Karpas-422 (cell line): ENCODE measurements around the gene GNA12. TPM values are rescaled to one million over a fixed set of nuclear protein-coding genes. Genes with fewer than 3 reads are reported as not detected.

Experiments used
- DNase-seq: peaks from one replicate; pipeline ENCODE4 v3.0.0-alpha.2; 2015
- H2AFZ ChIP-seq: fragments of 200-600 bp; sonication (generic); 2 replicates; pipeline ENCODE4 v1.6.1; 2014; ENCODE audit warnings: antibody characterized with exemption, low read length, mixed read lengths
- H3K27ac ChIP-seq: fragments of 200-600 bp; sonication (generic); 2 replicates; pipeline ENCODE4 v1.5.1; 2014; ENCODE audit warnings: mild to moderate bottlenecking, low read length, moderate library complexity
- H3K27me3 ChIP-seq: fragments of 200-600 bp; sonication (generic); 2 replicates; pipeline ENCODE4 v1.6.1; 2014; ENCODE audit warnings: low read length, mixed read lengths
- H3K36me3 ChIP-seq: fragments of 200-600 bp; sonication (generic); 2 replicates; pipeline ENCODE4 v1.6.1; 2014; ENCODE audit warnings: low read length, mixed read lengths; ENCODE audit not compliant: insufficient read depth
- H3K4me1 ChIP-seq: fragments of 200-600 bp; sonication (generic); 2 replicates; pipeline ENCODE4 v1.6.1; 2014; ENCODE audit warnings: mild to moderate bottlenecking, low read length, mixed read lengths
- H3K4me2 ChIP-seq: fragments of 200-600 bp; sonication (generic); 2 replicates; pipeline ENCODE4 v1.6.1; 2014; ENCODE audit warnings: low read length, low read depth, mild to moderate bottlenecking; ENCODE audit not compliant: poor library complexity, severe bottlenecking
- H3K4me3 ChIP-seq: fragments of 200-600 bp; sonication (generic); 2 replicates; pipeline ENCODE4 v1.5.1; 2014; ENCODE audit warnings: mild to moderate bottlenecking, antibody characterized with exemption, low read length, mixed read lengths
- H3K79me2 ChIP-seq: fragments of 200-600 bp; sonication (generic); 2 replicates; pipeline ENCODE4 v1.6.1; 2014; ENCODE audit warnings: mild to moderate bottlenecking, low read length, mixed read lengths
- H3K9ac ChIP-seq: fragments of 200-600 bp; sonication (generic); 2 replicates; pipeline ENCODE4 v1.6.0; 2014; ENCODE audit warnings: low read length
- H3K9me2 ChIP-seq: fragments of 200-600 bp; sonication (generic), shearing (Covaris generic); replicated peaks from 2 replicates; pipeline ENCODE4 v1.6.0; 2014; ENCODE audit warnings: mild to moderate bottlenecking, low read length, moderate library complexity; ENCODE audit not compliant: insufficient read depth
- H3K9me3 ChIP-seq: fragments of 300-700, 200-600 bp; sonication (generic); 2 replicates; pipeline ENCODE4 v1.6.1; 2014; ENCODE audit warnings: low read length, mixed read lengths
- H4K20me1 ChIP-seq: fragments of 200-600 bp; sonication (generic); 2 replicates; pipeline ENCODE4 v1.6.1; 2014; ENCODE audit warnings: mild to moderate bottlenecking, antibody characterized with exemption, low read length, low read depth; ENCODE audit not compliant: insufficient read depth
- total RNA-seq: library from RNA; depleted of rRNA; stranded (reverse); fragments of >200 nt; shearing (Covaris generic); gene quantifications from 2 replicates; pipeline ENCODE4 v1.2.3, GENCODE V29; 2014; ENCODE audit warnings: low replicate concordance

The GNA12 gene
- total RNA-seq, 1 experiment from 2014 or later = 3.1 TPM

DNA sequence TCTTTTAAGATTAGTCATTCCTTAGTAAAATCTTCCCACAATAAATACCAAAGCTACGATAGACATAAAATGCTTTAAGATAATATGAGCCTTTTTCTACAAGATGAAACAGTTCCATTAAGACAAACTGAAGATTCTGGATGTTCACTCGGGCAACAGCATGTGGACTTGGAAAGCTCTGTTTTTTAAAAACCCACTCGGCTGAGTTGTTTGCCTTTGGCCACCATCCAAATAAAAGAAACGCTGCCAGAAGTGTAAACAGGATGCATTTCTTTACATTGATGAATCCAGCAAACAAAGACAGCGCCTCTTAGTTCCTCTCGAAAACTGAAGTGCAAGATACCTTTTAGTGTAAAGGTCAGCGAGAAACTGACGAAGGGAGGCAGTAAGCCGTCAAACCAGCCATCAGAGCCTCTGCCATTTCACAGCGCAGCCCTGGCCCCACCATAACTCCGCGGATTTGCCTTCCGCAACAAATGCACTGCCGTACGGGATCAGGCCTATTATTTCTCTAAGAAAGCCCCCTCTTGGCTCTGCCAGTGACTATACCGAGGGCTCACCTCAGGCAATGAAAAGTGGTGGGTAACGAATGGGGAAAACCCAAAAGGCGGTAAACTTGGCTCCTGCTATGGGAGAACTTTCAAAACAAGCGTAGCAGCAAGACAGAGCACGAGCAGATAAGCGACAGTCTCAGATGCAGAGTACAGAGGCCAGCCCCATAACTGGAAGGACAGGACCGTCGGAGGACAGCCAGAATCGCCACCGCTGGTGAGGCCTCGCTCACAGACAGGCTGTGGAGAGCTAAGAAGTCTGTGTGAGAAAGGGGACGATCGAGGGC lies 41.4 kb downstream of the GNA12 start:
- Histone ChIP-seq H3K36me3 (no peaks in the 10 kb centered on the region), H2AFZ (no peak overlapping the region), H3K4me3 (no peak overlapping the region), H3K27ac (no peak overlapping the region), H3K9ac (no peak overlapping the region), H3K4me2 (no peak overlapping the region), H3K9me3 (no peaks in the 10 kb centered on the region), H3K4me1 (no peaks in the 10 kb centered on the region), H3K79me2 (no peaks in the 10 kb centered on the region), H4K20me1 (peaks cover 14% of the 10 kb centered on the region; the same call in 1 of the 2 replicates), H3K27me3 (no peaks in the 10 kb centered on the region), H3K9me2 (no peaks in the 10 kb centered on the region)
- DNase-seq = no peak

- H3K79me2 ChIP-seq = no peaks in the 10 kb centered on the region
- DNase-seq = no peak
- H2AFZ ChIP-seq = no peak overlapping the region
- H3K4me3 ChIP-seq = no peak overlapping the region
- H4K20me1 ChIP-seq = peaks cover 18% of the 10 kb centered on the region; the same call in 1 of the 2 replicates
- H3K4me1 ChIP-seq = no peaks in the 10 kb centered on the region
- H3K27me3 ChIP-seq = no peaks in the 10 kb centered on the region
- no peaks in the 10 kb centered on the region for H3K36me3 ChIP-seq
- H3K27ac ChIP-seq = no peak overlapping the region
- no peaks in the 10 kb centered on the region for H3K9me2 ChIP-seq
- H3K4me2 ChIP-seq = no peak overlapping the region
- no peak overlapping the region for H3K9ac ChIP-seq
- H3K9me3 ChIP-seq = no peaks in the 10 kb centered on the region
Observed at GRCh38 chr7:2802101-2802500, 42.0 kb downstream of the GNA12 start.

GRCh38 chr7:2800931-2801688 lies 43.0 kb downstream of the GNA12 start:
- no peak overlapping the region for H2AFZ ChIP-seq
- DNase-seq = no peak
- H3K27ac ChIP-seq = no peak overlapping the region
- no peaks in the 10 kb centered on the region for H3K9me3 ChIP-seq
- no peak overlapping the region for H3K4me3 ChIP-seq
- H3K4me2 ChIP-seq = no peak overlapping the region
- no peaks in the 10 kb centered on the region for H3K27me3 ChIP-seq
- H3K4me1 ChIP-seq = no peaks in the 10 kb centered on the region
- peaks cover 18% of the 10 kb centered on the region; the same call in 1 of the 2 replicates for H4K20me1 ChIP-seq
- H3K36me3 ChIP-seq = no peaks in the 10 kb centered on the region
- no peaks in the 10 kb centered on the region for H3K9me2 ChIP-seq
- no peak overlapping the region for H3K9ac ChIP-seq
- no peaks in the 10 kb centered on the region for H3K79me2 ChIP-seq

GRCh38 chr7:2800220-2800930 lies 43.7 kb downstream of the GNA12 start:
- no peaks in the 10 kb centered on the region for H3K79me2 ChIP-seq
- no peaks in the 10 kb centered on the region for H3K9me2 ChIP-seq
- no peaks in the 10 kb centered on the region for H3K4me1 ChIP-seq
- no peak overlapping the region for H3K4me3 ChIP-seq
- no peak overlapping the region for H2AFZ ChIP-seq
- peaks cover 18% of the 10 kb centered on the region; the same call in 1 of the 2 replicates for H4K20me1 ChIP-seq
- no peak overlapping the region for H3K27ac ChIP-seq
- H3K9me3 ChIP-seq = no peaks in the 10 kb centered on the region
- H3K4me2 ChIP-seq = no peak overlapping the region
- no peak for DNase-seq
- no peak overlapping the region for H3K9ac ChIP-seq
- no peaks in the 10 kb centered on the region for H3K36me3 ChIP-seq
- H3K27me3 ChIP-seq = no peaks in the 10 kb centered on the region

DNA sequence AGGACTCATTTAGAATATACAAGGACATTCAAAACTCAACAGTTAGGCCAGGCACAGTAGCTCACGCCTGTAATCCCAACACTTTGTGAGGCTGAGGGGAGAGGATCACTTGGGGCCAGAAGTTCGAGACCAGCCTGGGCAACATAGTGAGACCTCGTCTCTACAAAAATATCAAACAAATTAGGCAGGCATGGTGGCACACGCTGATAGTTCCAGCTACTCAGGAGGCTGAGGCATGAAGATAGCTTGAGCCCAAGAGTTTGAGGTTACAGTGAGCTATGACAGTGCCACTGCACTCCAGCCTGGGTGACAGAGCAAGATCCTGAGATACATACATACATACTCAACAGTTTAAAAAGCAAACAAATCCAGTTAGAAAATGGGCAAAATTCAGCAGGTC lies 44.9 kb downstream of the GNA12 start:
- no peaks in the 10 kb centered on the region for H3K79me2 ChIP-seq
- no peak overlapping the region for H2AFZ ChIP-seq
- H3K27ac ChIP-seq = no peak overlapping the region
- H3K4me1 ChIP-seq = no peaks in the 10 kb centered on the region
- no peak overlapping the region for H3K9ac ChIP-seq
- H3K4me3 ChIP-seq = no peak overlapping the region
- peaks cover 18% of the 10 kb centered on the region; the same call in 1 of the 2 replicates for H4K20me1 ChIP-seq
- H3K4me2 ChIP-seq = no peak overlapping the region
- H3K36me3 ChIP-seq = no peaks in the 10 kb centered on the region
- H3K27me3 ChIP-seq = no peaks in the 10 kb centered on the region
- no peaks in the 10 kb centered on the region for H3K9me2 ChIP-seq
- no peak for DNase-seq
- no peaks in the 10 kb centered on the region for H3K9me3 ChIP-seq

DNA sequence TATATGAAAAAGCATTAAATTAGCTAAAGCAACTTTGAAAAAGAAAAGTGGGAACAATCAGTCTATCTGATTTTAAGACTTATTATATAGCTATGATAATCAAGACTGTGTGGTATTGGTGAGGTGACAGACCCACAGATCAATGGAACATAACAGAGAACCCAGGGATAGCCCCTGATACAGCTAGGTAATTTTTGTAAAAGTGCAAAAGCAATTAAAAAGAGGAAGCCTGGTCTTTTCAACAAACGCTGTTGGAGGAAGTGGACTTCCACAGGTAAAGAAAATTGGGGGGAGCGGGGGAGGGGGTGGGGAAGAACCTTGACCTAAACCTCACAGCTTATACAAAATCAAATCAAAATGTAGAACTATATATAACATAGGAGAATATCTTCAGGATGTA lies 45.4 kb downstream of the GNA12 start:
- H3K27me3 ChIP-seq = no peaks in the 10 kb centered on the region
- no peaks in the 10 kb centered on the region for H3K36me3 ChIP-seq
- H4K20me1 ChIP-seq = peaks cover 18% of the 10 kb centered on the region; the same call in 1 of the 2 replicates
- no peaks in the 10 kb centered on the region for H3K9me3 ChIP-seq
- H3K4me1 ChIP-seq = no peaks in the 10 kb centered on the region
- no peak overlapping the region for H3K4me2 ChIP-seq
- H3K79me2 ChIP-seq = no peaks in the 10 kb centered on the region
- no peak overlapping the region for H3K9ac ChIP-seq
- H3K4me3 ChIP-seq = no peak overlapping the region
- no peak overlapping the region for H3K27ac ChIP-seq
- no peak for DNase-seq
- no peaks in the 10 kb centered on the region for H3K9me2 ChIP-seq
- no peak overlapping the region for H2AFZ ChIP-seq

DNA sequence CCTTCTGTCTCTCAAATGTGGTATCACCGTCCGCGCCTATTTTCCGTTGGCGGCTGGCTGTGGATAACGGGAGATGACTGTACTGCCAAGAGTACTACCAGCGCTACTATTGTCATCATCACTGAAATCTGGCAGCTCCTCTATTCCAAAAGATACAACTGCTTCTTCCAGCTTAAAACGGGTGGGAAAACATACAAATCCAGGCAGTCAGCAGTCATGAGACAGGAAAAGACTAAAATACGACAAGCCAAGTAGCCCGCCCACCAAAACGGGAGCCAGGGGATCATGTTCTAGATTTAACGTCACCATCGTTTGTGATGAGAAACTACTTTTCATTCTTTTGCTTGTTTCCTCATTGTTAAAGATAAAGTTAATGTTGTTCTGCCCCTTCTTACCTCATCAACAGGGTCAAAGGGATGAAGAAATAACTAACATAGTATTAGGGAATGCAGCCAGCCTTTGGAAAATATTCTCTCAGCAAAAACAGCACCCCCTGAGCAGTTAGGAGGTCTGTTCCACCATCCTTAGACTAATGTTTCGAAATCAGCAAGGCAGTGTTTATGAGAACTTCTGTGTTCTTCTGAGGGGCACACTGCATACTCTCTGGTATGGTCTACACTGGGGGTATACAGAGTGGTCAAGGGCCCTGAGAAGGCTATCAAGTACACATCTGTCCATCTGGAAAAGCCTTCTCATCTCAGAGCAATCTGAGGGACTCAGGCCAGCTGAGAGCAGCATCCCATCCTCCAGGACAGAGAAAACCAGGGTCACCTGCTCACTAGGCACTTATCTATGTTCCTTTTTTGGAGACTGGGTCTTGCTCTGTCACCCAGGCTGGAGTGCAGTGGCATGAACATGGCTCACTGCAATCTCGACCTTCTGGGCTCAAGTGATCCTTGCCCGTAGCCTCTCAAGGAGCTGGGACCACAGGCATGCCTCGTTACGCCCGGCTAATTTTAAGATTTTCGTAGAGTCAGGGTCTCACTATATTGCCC lies 47.5 kb downstream of the GNA12 start:
- no peak overlapping the region for H3K4me2 ChIP-seq

More for the DNA sequence above, 47.5 kb downstream of the GNA12 start:
- H3K27ac ChIP-seq = no peak overlapping the region
- no peaks in the 10 kb centered on the region for H3K9me3 ChIP-seq
- no peak overlapping the region for H3K4me3 ChIP-seq
- no peaks in the 10 kb centered on the region for H3K4me1 ChIP-seq
- no peaks in the 10 kb centered on the region for H3K9me2 ChIP-seq
- no peak overlapping the region for H3K9ac ChIP-seq
- no peaks in the 10 kb centered on the region for H3K27me3 ChIP-seq
- no peak overlapping the region for H2AFZ ChIP-seq
- peaks cover 18% of the 10 kb centered on the region; the same call in 1 of the 2 replicates for H4K20me1 ChIP-seq
- no peaks in the 10 kb centered on the region for H3K79me2 ChIP-seq
- DNase-seq = no peak
- H3K36me3 ChIP-seq = no peaks in the 10 kb centered on the region
